C4-2B (cell line): ENCODE measurements around the gene TENM4.
A peak's percentile ranks its signal among the peaks of the same experiment; 100 is the strongest.

Experiments used
- H3K27ac ChIP-seq: fragments of 450-650 bp; 2 replicates; pipeline ENCODE4 v1.5.1; 2017
- ZFX ChIP-seq: fragments of 450-650 bp; IDR thresholded peaks from 2 replicates; pipeline ENCODE4 v1.6.1; 2017
- TF ChIP-seq, protein P1 (sequence below): fragments of 450-650 bp; conservative IDR thresholded peaks from 2 replicates; pipeline ENCODE4 v1.5.1; 2017; ENCODE audit warnings: mild to moderate bottlenecking

TENM4 gene

DNA sequence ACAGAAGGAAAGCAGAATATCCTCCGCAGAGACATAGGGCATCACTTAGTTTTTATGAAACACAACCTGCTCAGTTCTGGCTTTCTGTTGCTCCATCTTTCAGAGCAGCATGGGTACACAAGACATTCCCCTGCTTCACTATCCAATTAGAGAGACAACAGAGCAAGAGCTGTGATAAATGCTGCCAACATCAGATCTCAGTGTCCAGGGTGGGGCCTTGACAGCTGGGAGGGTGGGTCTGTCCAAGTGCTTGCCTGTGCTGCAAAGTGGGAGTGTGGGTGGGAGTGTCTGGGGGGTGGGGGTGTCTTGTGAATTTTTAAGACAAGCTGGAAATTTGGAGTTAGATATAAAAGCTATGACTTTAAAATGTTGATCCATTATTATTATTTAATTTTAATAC is 369.6 kb downstream of the TENM4 start:
- H3K27ac ChIP-seq = no peak overlapping the region
- TF ChIP-seq, protein P1, sequence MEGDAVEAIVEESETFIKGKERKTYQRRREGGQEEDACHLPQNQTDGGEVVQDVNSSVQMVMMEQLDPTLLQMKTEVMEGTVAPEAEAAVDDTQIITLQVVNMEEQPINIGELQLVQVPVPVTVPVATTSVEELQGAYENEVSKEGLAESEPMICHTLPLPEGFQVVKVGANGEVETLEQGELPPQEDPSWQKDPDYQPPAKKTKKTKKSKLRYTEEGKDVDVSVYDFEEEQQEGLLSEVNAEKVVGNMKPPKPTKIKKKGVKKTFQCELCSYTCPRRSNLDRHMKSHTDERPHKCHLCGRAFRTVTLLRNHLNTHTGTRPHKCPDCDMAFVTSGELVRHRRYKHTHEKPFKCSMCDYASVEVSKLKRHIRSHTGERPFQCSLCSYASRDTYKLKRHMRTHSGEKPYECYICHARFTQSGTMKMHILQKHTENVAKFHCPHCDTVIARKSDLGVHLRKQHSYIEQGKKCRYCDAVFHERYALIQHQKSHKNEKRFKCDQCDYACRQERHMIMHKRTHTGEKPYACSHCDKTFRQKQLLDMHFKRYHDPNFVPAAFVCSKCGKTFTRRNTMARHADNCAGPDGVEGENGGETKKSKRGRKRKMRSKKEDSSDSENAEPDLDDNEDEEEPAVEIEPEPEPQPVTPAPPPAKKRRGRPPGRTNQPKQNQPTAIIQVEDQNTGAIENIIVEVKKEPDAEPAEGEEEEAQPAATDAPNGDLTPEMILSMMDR = no peak
- TF ChIP-seq ZFX = no peak

DNA sequence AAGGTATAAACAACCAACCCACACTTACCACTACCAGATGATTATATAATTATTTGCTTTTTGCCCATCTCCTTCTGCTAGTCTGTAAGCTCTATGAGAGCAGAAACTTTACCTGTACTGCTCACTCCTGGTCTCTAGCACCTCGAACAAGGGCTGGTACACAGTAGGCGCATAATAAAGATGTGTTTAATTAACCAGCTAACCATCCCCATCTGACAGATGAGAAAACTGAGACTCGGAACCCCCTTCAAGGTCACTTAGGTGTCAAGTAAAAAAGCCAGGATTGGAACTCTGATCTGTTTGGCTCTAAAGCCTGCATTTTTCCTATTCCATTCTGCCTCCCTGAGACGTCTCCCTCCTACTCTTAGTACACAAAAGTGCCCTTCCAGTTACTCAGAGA is 370.3 kb downstream of the TENM4 start:
- H3K27ac ChIP-seq = no peak overlapping the region
- TF ChIP-seq ZFX = no peak
- TF ChIP-seq, protein P1 = no peak

DNA sequence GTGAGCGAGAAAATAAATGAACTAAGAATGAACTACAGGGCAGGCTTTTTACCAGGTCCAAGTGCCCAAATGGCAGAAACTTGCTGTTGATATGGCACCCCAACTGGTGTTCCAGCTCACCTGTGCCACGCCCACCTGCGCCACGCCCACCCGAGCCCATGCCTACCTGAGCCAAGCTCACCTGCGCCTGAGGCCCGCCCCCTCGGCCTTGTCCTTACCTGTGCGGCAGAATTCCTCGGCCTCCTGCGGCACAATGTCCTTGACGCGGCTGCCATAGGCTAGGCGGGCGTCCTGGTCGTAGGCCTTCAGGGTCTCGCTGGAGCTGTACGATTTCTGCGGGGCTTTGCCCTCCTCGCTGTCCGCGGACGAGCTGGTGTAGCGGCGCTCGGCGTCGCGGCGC is 371.3 kb downstream of the TENM4 start:
- TF ChIP-seq ZFX = no peak
- TF ChIP-seq, protein P1 = no peak
- H3K27ac ChIP-seq = no peak overlapping the region

DNA sequence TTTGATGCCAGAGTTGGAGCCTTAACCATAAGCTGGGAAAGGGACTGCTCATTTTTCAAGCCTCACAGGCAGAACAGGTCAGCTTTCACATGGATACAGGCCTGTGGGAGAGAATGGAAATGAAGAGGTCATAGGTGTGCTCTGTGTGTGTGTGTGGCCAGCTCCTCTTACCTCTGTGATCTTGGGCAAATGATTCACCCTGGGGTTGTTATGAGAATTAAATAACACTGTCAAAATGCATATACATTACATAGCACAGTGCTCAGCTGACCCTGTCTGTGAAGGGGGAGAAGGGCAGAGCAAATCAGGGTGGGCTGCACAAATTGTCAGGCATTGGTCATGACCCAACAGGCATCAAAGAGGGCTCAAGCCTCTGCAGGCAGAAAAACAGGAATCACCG is 372.5 kb downstream of the TENM4 start:
- TF ChIP-seq, protein P1 = no peak
- no peak for TF ChIP-seq ZFX
- H3K27ac ChIP-seq = no peak overlapping the region

DNA sequence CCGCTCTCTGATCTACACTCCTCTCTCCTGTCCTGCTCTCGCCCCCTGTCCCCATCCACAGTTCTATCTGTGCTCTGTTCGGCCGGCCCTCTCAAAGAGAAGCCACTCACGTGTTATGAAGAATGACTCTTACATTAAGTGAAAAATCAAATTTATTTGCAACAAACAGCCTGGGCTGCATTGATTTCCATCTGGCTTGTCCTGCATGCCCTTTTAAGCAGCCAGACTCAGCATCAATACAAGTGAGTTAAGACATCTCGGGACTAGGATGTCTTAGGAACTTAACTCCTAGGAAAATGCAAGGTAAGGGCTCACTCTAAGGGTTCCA is 373.5 kb downstream of the TENM4 start:
- H3K27ac ChIP-seq = no peak overlapping the region
- no peak for TF ChIP-seq ZFX
- TF ChIP-seq, protein P1 = no peak

DNA sequence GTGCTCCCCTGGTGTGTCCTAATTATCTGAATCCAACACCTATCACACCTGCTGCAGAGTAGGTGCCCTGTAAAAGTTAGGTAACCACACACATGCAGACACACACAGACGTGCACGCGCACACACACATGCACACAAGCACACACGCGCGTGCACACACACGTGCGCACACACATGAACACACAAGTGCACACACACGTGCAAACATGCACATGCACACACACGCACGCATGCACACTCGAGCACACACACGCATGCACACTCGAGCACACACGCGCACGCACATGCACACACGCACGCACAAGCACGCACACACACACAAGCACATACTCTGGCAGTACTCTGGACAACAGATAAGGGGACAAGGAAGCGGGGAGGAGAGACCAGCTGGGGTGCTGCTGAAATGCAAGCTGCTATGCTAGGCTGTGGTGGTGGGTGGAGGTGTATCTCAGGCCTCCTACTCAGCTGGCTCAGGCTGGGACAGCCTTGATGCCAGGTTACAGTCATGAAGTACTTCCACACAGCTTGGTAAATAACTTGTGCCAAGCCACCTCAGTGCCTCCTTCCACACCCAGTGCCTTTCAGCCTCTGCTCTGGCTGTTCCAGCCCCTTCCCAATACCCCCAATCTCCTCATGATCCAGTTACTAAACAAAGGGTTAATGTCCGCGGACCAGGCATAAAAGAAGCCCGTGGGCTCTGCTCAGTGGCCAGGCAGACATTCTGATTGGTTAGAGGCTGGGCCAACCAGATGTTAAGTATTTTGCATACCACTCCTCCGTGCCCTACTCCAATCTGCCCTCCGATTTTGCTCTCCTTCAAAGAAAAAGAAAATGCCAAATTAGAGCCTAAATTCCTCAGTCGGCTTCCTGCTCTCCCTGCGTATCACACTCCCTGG is 374.1 kb downstream of the TENM4 start:
- H3K27ac ChIP-seq = no peak overlapping the region
- TF ChIP-seq ZFX = no peak
- TF ChIP-seq, protein P1 = no peak

DNA sequence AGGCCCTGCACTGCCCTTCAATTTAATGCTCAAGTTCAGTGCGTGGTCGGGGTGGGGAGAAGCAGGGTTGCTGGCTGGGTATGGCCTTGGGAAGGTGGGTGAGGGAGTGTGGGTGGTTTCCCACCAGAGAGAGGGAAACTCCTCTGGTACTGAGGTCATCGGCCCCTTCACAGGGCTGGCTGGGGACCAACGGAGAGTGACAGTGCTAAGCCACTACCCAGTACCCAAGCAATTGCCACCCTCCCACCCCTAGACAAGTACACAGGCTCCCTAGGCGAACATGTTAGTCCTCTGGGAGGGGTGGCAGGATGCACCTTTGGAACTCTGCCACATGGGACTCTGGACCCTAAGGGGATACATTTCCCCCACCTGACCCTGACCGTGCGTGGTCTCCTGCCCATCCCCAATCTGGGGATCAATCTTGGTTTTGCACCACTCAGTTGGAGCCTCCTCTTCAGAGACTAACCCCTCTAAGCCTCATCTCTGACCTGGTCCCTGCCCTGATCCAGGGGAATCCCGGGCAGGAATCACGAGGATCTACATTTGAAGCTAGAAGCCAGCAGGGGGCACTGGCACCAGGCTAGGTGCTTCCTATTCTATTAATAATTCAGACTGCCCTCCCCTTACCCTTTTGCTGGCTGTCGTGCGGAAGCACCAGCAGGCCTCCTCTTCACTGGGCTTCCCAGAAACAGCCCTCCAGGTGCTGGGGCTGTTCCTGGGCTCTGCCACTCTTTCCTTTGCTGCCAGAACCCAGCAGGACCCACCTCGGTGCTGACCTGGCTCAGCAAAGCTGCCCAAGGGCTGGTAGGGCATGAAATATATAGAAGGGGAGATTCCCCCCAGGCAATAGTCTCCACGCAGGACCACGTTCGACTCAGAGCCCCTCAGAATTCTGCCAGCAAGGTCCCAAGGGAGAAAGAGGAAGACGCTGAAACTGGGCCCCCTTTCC is 377.7 kb downstream of the TENM4 start:
- TF ChIP-seq ZFX = no peak
- TF ChIP-seq, protein P1 = peak; percentile 78
- H3K27ac ChIP-seq = no peak overlapping the region
